Measurements from ENCODE around the gene RAPGEFL1. TPM values are rescaled to one million over a fixed set of nuclear protein-coding genes. Genes with fewer than 3 reads are reported as not detected.

The RAPGEFL1 gene
- total and polyA plus RNA-seq, 5 donors from 2014 or later = 0.79 to 4.5 TPM; not detected in 3

- DNase-seq (no peak), ATAC-seq (ENCODE audit: low read depth in 2 of 2) (no peak)
- H3K27me3 ChIP-seq (ENCODE audit: control insufficient read depth, insufficient read depth, low read length) = no peaks in the 10 kb centered on the region
- no peaks in the 10 kb centered on the region for H3K36me3 ChIP-seq (ENCODE audit: control insufficient read depth, insufficient read depth, low read length)
- Mint-ChIP-seq H3K27me3 (peaks cover 4% of the 10 kb centered on the region), H3K27ac (no peak overlapping the region), H3K9me3 (no peaks in the 10 kb centered on the region), H3K36me3 (peaks cover under 1% of the 10 kb centered on the region), H3K4me3 (no peak overlapping the region), H3K4me1 (peaks cover 0 to 7% (median 1%) of the 10 kb centered on the region in 4 donors)
- no peaks in the 10 kb centered on the region for H3K9me3 ChIP-seq (ENCODE audit: control insufficient read depth in 2 of 2, low read length in 2 of 2)
- H3K27ac ChIP-seq (ENCODE audit: insufficient read depth, low read length, poor library complexity, severe bottlenecking) = no peak overlapping the region
- H3K4me1 ChIP-seq (ENCODE audit: control insufficient read depth, insufficient read depth, low read length, poor library complexity, severe bottlenecking) = peaks cover 19% of the 10 kb centered on the region
- H3K4me3 ChIP-seq (ENCODE audit: low read depth, low read length) = no peak overlapping the region
Observed at GRCh38 chr17:40181205-40181604, 3.9 kb downstream of the RAPGEFL1 start.

DNA sequence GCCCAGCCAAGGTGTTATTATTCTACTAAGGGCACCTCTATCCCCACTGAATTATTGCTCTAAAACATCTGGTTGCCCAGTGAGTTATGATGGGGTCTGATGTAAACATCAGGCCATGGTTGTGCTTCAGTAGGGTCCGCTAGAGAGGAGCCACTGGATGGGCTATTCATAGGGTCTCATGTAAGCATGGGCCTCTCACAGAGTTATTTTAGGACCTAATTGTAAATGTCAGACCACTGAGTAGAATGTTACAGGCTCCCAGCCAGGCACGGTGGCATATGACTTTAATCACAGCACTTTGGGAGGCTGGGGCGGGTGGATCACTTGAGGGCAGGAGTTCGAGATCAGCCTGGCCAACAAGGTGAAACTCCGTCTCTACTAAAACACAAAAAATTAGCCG is 5.3 kb downstream of the RAPGEFL1 start:
- H3K36me3 ChIP-seq (ENCODE audit: control insufficient read depth, insufficient read depth, low read length) = no peaks in the 10 kb centered on the region
- no peaks in the 10 kb centered on the region for H3K36me3 Mint-ChIP-seq
- H3K27ac Mint-ChIP-seq = no peak overlapping the region
- peaks cover 4% of the 10 kb centered on the region for H3K27me3 Mint-ChIP-seq
- no peaks in the 10 kb centered on the region for H3K9me3 ChIP-seq (ENCODE audit: control insufficient read depth in 2 of 2, low read length in 2 of 2)
- no peak overlapping the region for H3K27ac ChIP-seq (ENCODE audit: insufficient read depth, low read length, poor library complexity, severe bottlenecking)
- peaks cover 10% of the 10 kb centered on the region for H3K4me1 ChIP-seq (ENCODE audit: control insufficient read depth, insufficient read depth, low read length, poor library complexity, severe bottlenecking)
- H3K9me3 Mint-ChIP-seq = no peaks in the 10 kb centered on the region
- ATAC-seq (ENCODE audit: low read depth in 2 of 2) (no peak), DNase-seq (no peak)
- peaks cover 0 to 2% (median 0%) of the 10 kb centered on the region in 4 donors for H3K4me1 Mint-ChIP-seq
- H3K4me3 ChIP-seq (ENCODE audit: low read depth, low read length) = no peak overlapping the region
- no peaks in the 10 kb centered on the region for H3K27me3 ChIP-seq (ENCODE audit: control insufficient read depth, insufficient read depth, low read length)
- H3K4me3 Mint-ChIP-seq = no peak overlapping the region

DNA sequence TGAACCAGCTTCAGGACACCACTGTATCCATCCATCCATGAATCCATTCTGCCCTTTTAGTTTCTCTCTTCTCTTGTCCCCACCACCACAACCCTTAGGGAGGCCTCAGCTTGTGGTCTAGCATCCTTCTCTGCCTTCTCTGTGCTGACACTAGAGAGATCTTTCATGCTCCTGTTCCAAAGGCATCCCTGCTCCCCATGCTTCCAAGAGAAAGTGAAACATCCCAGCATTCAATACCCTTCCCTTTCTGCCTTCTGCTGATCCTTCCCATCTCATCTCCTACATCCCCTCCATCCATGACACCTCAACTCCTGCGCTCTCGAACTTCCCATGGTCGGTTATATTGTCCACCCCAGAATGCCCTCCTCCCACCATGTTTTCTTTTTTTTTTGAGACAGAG is 10.0 kb downstream of the RAPGEFL1 start:
- H3K36me3 Mint-ChIP-seq = no peaks in the 10 kb centered on the region
- Histone ChIP-seq H3K27ac (ENCODE audit: insufficient read depth, low read length, poor library complexity, severe bottlenecking) (no peak overlapping the region), H3K36me3 (ENCODE audit: control insufficient read depth, insufficient read depth, low read length) (no peaks in the 10 kb centered on the region), H3K4me3 (ENCODE audit: low read depth, low read length) (no peak overlapping the region), H3K27me3 (ENCODE audit: control insufficient read depth, insufficient read depth, low read length) (no peaks in the 10 kb centered on the region), H3K9me3 (ENCODE audit: control insufficient read depth in 2 of 2, low read length in 2 of 2) (no peaks in the 10 kb centered on the region), H3K4me1 (ENCODE audit: control insufficient read depth, insufficient read depth, low read length, poor library complexity, severe bottlenecking) (peaks cover 12% of the 10 kb centered on the region)
- ATAC-seq (ENCODE audit: low read depth in 2 of 2) (no peak), DNase-seq (no peak)
- no peaks in the 10 kb centered on the region for H3K9me3 Mint-ChIP-seq
- H3K4me1 Mint-ChIP-seq = peaks cover 4 to 8% (median 6%) of the 10 kb centered on the region in 4 donors
- no peaks in the 10 kb centered on the region for H3K27me3 Mint-ChIP-seq
- H3K27ac Mint-ChIP-seq = no peak overlapping the region
- H3K4me3 Mint-ChIP-seq = peak overlapping the region in 1 of 4 donors; percentile 58

GRCh38 chr17:40188694-40189093 is 11.4 kb downstream of the RAPGEFL1 start:
- DNase-seq (no peak), ATAC-seq (ENCODE audit: low read depth in 2 of 2) (no peak)
- Histone ChIP-seq H3K9me3 (ENCODE audit: control insufficient read depth in 2 of 2, low read length in 2 of 2) (no peaks in the 10 kb centered on the region), H3K27ac (ENCODE audit: insufficient read depth, low read length, poor library complexity, severe bottlenecking) (no peak overlapping the region), H3K27me3 (ENCODE audit: control insufficient read depth, insufficient read depth, low read length) (no peaks in the 10 kb centered on the region), H3K4me1 (ENCODE audit: control insufficient read depth, insufficient read depth, low read length, poor library complexity, severe bottlenecking) (peaks cover 12% of the 10 kb centered on the region), H3K4me3 (ENCODE audit: low read depth, low read length) (no peak overlapping the region), H3K36me3 (ENCODE audit: control insufficient read depth, insufficient read depth, low read length) (no peaks in the 10 kb centered on the region)
- Mint-ChIP-seq H3K36me3 (no peaks in the 10 kb centered on the region), H3K9me3 (no peaks in the 10 kb centered on the region), H3K27me3 (no peaks in the 10 kb centered on the region), H3K4me1 (peaks cover 4 to 8% (median 6%) of the 10 kb centered on the region in 4 donors), H3K4me3 (peak overlapping the region in 1 of 4 donors; percentile 21), H3K27ac (no peak overlapping the region)

DNA sequence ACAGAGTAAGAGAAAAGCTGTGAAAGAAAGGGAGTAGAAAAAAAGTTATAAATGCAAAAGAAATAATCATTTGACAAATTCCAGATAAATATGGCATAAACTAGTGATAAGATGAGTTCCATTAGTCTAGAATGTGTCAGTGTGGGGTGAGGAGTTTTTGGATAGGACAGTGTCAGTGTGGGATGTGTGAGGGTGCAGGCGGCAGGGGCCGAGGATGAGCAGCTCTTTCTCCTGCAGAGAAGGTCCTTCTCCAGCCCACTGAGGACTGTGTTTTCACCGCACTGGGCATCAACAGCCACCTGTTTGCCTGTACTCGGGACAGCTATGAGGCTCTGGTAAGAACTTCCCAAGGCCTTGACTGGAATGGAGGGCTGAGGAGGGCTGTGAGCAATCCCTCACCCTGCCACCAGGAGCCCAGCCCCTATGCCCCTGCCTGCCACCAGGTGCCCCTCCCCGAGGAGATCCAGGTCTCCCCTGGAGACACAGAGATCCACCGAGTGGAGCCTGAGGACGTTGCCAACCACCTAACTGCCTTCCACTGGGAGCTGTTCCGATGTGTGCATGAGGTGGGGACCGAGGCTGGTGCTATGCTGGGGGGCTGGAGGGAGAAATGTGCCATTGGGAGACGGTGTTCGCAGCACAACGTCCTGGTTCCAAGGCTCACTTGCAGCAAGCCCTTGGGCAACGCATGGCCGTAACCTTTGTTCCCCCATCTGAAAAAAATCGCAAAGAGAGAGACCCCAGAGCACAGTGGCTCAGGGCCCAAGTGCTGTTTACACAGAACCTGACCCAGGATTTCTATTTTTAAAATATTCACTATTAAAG is 13.1 kb downstream of the RAPGEFL1 start:
- peaks cover 12% of the 10 kb centered on the region for H3K4me1 ChIP-seq (ENCODE audit: control insufficient read depth, insufficient read depth, low read length, poor library complexity, severe bottlenecking)
- H3K9me3 ChIP-seq (ENCODE audit: control insufficient read depth in 2 of 2, low read length in 2 of 2) = no peaks in the 10 kb centered on the region
- H3K4me1 Mint-ChIP-seq = peaks cover 4 to 9% (median 8%) of the 10 kb centered on the region in 4 donors
- ATAC-seq (ENCODE audit: low read depth in 2 of 2) (peak; percentile 40 to 42), DNase-seq (peak; percentile 21 to 43 (median 25))
- H3K36me3 ChIP-seq (ENCODE audit: control insufficient read depth, insufficient read depth, low read length) = no peaks in the 10 kb centered on the region
- H3K9me3 Mint-ChIP-seq = peaks cover 0 to under 1% (median 0%) of the 10 kb centered on the region in 7 donors
- no peaks in the 10 kb centered on the region for H3K36me3 Mint-ChIP-seq
- H3K27ac ChIP-seq (ENCODE audit: insufficient read depth, low read length, poor library complexity, severe bottlenecking) = no peak overlapping the region
- no peak overlapping the region for H3K27ac Mint-ChIP-seq
- peak overlapping the region; percentile 83 to 90 (median 85) for H3K4me3 Mint-ChIP-seq
- no peaks in the 10 kb centered on the region for H3K27me3 ChIP-seq (ENCODE audit: control insufficient read depth, insufficient read depth, low read length)
- H3K4me3 ChIP-seq (ENCODE audit: low read depth, low read length) = no peak overlapping the region
- H3K27me3 Mint-ChIP-seq = no peaks in the 10 kb centered on the region

DNA sequence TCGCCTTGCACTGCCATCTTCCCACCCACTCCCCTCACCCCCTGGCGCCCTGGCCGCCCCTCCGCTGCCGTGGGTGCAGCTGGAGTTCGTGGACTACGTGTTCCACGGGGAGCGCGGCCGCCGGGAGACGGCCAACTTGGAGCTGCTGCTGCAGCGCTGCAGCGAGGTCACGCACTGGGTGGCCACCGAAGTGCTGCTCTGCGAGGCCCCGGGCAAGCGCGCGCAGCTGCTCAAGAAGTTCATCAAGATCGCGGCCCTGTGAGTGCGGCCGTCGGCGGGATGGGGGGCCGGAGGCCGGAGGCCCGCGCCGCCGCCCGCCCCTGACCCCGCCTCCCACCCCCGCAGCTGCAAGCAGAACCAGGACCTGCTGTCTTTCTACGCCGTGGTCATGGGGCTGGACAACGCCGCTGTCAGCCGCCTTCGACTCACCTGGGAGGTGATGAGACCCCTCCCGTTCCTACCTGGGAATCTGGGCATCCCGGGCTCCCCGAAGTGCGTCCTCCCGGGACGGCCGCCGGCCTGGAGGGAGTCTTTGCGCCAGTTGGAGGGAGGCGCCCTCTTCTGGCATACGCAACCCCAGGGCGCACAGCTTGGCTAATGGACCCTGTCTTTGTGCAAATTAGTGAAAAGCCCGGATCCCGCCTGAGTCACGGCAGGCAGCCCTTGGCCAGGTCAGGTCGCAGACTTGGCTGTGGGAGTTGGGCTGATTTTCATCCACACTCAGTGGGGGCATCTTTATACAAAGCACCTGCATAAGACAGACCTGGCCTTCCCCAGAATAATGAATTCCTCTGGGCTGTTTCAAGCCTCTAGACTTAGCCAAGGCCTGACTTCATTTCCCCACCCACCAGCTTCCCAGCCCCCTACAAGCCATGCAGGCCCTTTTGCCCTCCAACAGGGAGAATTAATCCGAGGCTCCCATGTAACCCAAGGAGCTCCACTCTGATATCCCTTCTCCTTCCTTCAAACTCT is 14.3 kb downstream of the RAPGEFL1 start:
- peak; percentile 83 to 85 for ATAC-seq (ENCODE audit: low read depth in 2 of 2)
- H3K9me3 Mint-ChIP-seq = peaks cover 0 to 1% (median 0%) of the 10 kb centered on the region in 7 donors
- H3K27ac ChIP-seq (ENCODE audit: insufficient read depth, low read length, poor library complexity, severe bottlenecking) = no peak overlapping the region

DNA sequence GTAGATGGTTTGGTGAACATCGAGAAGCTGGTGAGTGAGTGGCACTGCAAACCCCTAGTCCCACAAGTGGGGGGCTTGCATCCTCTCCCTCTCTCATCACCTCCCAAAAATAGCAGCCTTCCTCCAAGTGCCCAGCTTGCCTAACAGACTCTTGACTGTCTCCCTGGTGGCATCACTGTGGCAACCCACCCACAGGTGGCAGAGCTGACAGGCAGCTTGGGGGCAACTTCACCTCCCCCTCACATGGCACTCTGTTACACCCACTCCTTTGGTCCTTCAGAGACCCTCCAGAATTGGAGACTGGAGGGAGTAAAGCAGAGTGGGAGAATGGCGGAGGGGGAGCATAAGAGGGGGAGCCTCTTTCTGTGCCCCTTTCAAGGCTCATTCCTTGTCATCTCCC is 15.7 kb downstream of the RAPGEFL1 start:
- H3K4me3 Mint-ChIP-seq = peak overlapping the region; percentile 50 to 75 (median 68)
- no peak for ATAC-seq (ENCODE audit: low read depth in 2 of 2)
- peaks cover 4 to 9% (median 7%) of the 10 kb centered on the region in 4 donors for H3K4me1 Mint-ChIP-seq
- no peaks in the 10 kb centered on the region for H3K27me3 ChIP-seq (ENCODE audit: control insufficient read depth, insufficient read depth, low read length)
- H3K36me3 ChIP-seq (ENCODE audit: control insufficient read depth, insufficient read depth, low read length) = no peaks in the 10 kb centered on the region
- no peak overlapping the region for H3K27ac Mint-ChIP-seq
- no peak overlapping the region for H3K4me3 ChIP-seq (ENCODE audit: low read depth, low read length)
- H3K9me3 ChIP-seq (ENCODE audit: control insufficient read depth in 2 of 2, low read length in 2 of 2) = no peaks in the 10 kb centered on the region
- no peaks in the 10 kb centered on the region for H3K36me3 Mint-ChIP-seq
- H3K9me3 Mint-ChIP-seq = peaks cover 0 to 1% (median 0%) of the 10 kb centered on the region in 7 donors
- peaks cover 12% of the 10 kb centered on the region for H3K4me1 ChIP-seq (ENCODE audit: control insufficient read depth, insufficient read depth, low read length, poor library complexity, severe bottlenecking)
- H3K27ac ChIP-seq (ENCODE audit: insufficient read depth, low read length, poor library complexity, severe bottlenecking) = no peak overlapping the region
- no peak for DNase-seq
- no peaks in the 10 kb centered on the region for H3K27me3 Mint-ChIP-seq

More for the DNA sequence above, 14.3 kb downstream of the RAPGEFL1 start:
- H3K27me3 Mint-ChIP-seq = no peaks in the 10 kb centered on the region
- Histone ChIP-seq H3K4me3 (ENCODE audit: low read depth, low read length) (peak overlapping the region; percentile 41), H3K9me3 (ENCODE audit: control insufficient read depth in 2 of 2, low read length in 2 of 2) (no peaks in the 10 kb centered on the region), H3K4me1 (ENCODE audit: control insufficient read depth, insufficient read depth, low read length, poor library complexity, severe bottlenecking) (peaks cover 12% of the 10 kb centered on the region), H3K27me3 (ENCODE audit: control insufficient read depth, insufficient read depth, low read length) (no peaks in the 10 kb centered on the region), H3K36me3 (ENCODE audit: control insufficient read depth, insufficient read depth, low read length) (no peaks in the 10 kb centered on the region)
- peak overlapping the region in 1 of 3 donors; percentile 75 for H3K27ac Mint-ChIP-seq
- peaks cover 4 to 9% (median 8%) of the 10 kb centered on the region in 4 donors for H3K4me1 Mint-ChIP-seq
- peak overlapping the region; percentile 91 to 96 (median 94) for H3K4me3 Mint-ChIP-seq
- no peaks in the 10 kb centered on the region for H3K36me3 Mint-ChIP-seq
- peak; percentile 49 to 72 (median 62) for DNase-seq
